ENCODE data around the gene EIF2AK2.
A peak's percentile ranks its signal among the peaks of the same experiment; 100 is the strongest.
"Not testable (repeated sequence)": the region's sequence is repeated elsewhere in the genome, so short reads cannot be mapped to it uniquely, and the experiment has no call there.

The EIF2AK2 gene

DNA sequence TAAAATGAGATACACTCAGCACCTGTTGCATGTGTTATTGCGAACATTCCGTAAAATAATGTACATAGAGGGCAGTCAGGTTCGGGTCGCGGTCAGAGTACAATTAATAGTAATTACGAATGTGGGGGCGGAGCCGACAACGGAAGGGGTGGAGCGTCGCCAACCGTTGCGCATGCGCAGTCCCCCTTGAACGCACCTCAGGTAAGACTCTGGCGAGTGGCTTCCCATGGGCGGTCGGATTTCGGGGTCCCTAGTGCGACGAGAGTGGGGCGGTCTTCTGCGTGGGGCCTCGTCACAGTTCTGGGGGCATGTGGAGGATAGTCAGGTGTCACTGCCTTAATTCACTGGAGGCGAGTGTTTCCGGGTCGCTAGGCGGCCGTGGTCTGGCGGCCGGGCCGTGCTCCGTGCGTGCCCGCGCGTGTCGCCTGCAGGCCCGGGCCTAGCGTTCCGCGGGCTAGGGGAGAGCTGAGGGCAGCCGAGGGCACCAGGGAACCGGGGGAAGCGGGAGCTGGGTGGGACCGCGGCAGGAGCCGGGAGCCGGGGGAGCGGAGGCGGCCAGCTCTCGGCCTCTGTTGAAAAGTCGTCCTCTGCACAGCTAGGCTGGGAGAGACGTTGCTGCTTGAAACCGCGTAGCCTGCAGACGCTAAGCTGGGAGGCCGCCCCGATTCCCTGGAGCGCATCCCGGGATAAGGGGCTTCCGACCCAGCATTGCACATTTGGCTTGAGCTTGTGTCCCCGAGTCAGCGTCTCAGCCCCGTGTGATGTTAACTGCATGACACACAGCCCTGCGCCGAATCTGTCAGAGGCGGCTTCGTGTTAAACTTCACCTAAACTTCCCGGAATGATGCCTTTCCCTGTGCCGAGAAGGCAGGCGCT, 39.8 kb upstream of the EIF2AK2 start, which contains the start of gene CEBPZOS:
Gene CEBPZOS (plus strand): TSS at position 177 of the 876 bp plus-strand sequence. CDS start 3,209 bp downstream, outside the sequence.
- DNase-seq (ENCODE audit: low read depth in 1 of 2, low spot score in 1 of 2): peak; percentile 73 to 82
- peak within 1 kb of the TSS; percentile 65 for H3K4me3 ChIP-seq (replicated peaks; ENCODE audit: insufficient read depth, low read length)
- H3K27ac ChIP-seq (replicated peaks): peak within 1 kb of the TSS; percentile 93
- H3K27me3 ChIP-seq (ENCODE audit: insufficient read depth, poor library complexity, severe bottlenecking): no peaks in the 10 kb centered on the region
- TF ChIP-seq POLR2AphosphoS5 (IDR thresholded peaks at IDR 0.05; ENCODE audit: low read depth) (peak; percentile 84), GABPA (IDR thresholded peaks at IDR 0.05; ENCODE audit: low read depth) (peak; percentile 68; the same call in 1 of the 2 replicates), SPI1 (IDR thresholded peaks at IDR 0.05; ENCODE audit: borderline replicate concordance, low read depth) (no peak)
- TF ChIP-seq, protein P1, sequence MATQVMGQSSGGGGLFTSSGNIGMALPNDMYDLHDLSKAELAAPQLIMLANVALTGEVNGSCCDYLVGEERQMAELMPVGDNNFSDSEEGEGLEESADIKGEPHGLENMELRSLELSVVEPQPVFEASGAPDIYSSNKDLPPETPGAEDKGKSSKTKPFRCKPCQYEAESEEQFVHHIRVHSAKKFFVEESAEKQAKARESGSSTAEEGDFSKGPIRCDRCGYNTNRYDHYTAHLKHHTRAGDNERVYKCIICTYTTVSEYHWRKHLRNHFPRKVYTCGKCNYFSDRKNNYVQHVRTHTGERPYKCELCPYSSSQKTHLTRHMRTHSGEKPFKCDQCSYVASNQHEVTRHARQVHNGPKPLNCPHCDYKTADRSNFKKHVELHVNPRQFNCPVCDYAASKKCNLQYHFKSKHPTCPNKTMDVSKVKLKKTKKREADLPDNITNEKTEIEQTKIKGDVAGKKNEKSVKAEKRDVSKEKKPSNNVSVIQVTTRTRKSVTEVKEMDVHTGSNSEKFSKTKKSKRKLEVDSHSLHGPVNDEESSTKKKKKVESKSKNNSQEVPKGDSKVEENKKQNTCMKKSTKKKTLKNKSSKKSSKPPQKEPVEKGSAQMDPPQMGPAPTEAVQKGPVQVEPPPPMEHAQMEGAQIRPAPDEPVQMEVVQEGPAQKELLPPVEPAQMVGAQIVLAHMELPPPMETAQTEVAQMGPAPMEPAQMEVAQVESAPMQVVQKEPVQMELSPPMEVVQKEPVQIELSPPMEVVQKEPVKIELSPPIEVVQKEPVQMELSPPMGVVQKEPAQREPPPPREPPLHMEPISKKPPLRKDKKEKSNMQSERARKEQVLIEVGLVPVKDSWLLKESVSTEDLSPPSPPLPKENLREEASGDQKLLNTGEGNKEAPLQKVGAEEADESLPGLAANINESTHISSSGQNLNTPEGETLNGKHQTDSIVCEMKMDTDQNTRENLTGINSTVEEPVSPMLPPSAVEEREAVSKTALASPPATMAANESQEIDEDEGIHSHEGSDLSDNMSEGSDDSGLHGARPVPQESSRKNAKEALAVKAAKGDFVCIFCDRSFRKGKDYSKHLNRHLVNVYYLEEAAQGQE (IDR thresholded peaks at IDR 0.05; ENCODE audit: insufficient replicate concordance, low read depth): no peak
- TF ChIP-seq, protein P2, sequence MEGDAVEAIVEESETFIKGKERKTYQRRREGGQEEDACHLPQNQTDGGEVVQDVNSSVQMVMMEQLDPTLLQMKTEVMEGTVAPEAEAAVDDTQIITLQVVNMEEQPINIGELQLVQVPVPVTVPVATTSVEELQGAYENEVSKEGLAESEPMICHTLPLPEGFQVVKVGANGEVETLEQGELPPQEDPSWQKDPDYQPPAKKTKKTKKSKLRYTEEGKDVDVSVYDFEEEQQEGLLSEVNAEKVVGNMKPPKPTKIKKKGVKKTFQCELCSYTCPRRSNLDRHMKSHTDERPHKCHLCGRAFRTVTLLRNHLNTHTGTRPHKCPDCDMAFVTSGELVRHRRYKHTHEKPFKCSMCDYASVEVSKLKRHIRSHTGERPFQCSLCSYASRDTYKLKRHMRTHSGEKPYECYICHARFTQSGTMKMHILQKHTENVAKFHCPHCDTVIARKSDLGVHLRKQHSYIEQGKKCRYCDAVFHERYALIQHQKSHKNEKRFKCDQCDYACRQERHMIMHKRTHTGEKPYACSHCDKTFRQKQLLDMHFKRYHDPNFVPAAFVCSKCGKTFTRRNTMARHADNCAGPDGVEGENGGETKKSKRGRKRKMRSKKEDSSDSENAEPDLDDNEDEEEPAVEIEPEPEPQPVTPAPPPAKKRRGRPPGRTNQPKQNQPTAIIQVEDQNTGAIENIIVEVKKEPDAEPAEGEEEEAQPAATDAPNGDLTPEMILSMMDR (IDR thresholded peaks at IDR 0.05; ENCODE audit: insufficient read depth, low read length): no peak

DNA sequence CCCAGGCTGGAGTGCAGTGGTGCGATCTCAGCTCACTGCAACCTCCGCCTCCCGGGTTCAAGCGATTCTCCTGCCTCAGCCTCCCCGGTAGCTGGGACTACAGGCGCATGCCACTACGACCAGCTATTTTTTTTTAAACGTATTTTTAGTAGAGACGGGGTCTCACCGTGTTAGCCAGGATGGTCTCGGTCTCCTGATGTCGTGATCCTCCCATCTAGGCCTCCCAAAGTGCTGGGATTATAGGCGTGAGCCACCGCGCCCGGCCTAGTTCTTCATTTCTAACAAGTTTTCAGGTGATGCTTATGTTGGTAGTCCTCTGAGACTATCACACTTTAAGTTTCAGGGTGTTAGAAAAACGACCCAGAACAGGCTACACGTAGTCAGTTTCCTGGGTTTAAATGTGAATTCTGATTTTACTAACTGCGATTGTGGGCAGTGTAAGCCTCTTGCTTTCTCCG, 39.1 kb upstream of the EIF2AK2 start:
- Histone ChIP-seq H3K4me3 (replicated peaks; ENCODE audit: insufficient read depth, low read length) (peak overlapping the region; percentile 65), H3K27ac (replicated peaks) (peak overlapping the region; percentile 93)
- not testable (repeated sequence) for DNase-seq (ENCODE audit: low read depth in 1 of 2, low spot score in 1 of 2); H3K27me3 ChIP-seq (ENCODE audit: insufficient read depth, poor library complexity, severe bottlenecking)

DNA sequence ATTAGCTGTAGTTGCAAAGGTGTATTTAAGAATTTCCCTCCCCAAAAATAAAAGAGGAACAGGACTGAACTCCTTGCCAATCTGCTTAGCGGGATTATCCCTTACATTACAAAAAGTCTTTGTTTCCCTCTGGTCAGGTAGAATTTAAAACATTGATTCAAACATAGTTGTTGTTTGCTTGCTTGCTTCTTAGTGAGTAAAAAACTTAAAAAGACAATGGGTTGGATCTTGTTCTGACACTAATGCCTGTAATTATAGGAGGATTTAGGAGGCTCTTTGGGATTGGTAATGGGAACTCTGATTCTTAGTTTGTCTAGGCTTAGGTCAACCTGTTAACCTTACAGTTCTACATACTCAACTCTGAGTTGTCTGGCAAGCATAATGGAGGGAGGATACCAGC, 35.8 kb upstream of the EIF2AK2 start:
- DNase-seq (ENCODE audit: low read depth in 1 of 2, low spot score in 1 of 2): no peak
- H3K27me3 ChIP-seq (ENCODE audit: insufficient read depth, poor library complexity, severe bottlenecking): no peaks in the 10 kb centered on the region
- TF ChIP-seq, protein P1 (IDR thresholded peaks at IDR 0.05; ENCODE audit: insufficient replicate concordance, low read depth): no peak
- TF ChIP-seq, protein P2 (IDR thresholded peaks at IDR 0.05; ENCODE audit: insufficient read depth, low read length): no peak
- TF ChIP-seq POLR2AphosphoS5 (IDR thresholded peaks at IDR 0.05; ENCODE audit: low read depth) (no peak), GABPA (IDR thresholded peaks at IDR 0.05; ENCODE audit: low read depth) (no peak), SPI1 (IDR thresholded peaks at IDR 0.05; ENCODE audit: borderline replicate concordance, low read depth) (0 out of 2 replicates have a peak, but pooled peaks have one; percentile 8)
- H3K4me3 ChIP-seq (replicated peaks; ENCODE audit: insufficient read depth, low read length): no peak overlapping the region
- no peak overlapping the region for H3K27ac ChIP-seq (replicated peaks)

DNA sequence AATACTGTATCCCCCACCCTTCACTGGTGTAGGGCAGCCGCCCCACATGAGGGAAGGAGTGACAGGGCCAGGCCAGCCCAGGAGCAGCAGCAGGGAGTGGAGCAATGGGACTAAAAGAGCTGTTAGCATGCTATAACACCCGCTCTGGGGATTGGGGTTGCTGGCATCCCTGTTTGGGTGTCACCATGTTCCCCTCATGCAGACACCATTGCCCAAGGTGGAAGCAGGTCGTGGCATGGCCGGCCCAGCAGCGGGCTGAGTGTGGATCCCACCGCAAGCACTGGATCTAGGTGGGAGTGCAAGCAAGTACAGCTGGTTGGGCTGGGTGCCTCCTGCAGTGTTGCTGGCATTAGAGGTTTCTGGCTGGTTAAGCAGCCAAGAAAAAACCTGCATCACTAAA, 35.0 kb upstream of the EIF2AK2 start:
- H3K4me3 ChIP-seq (replicated peaks; ENCODE audit: insufficient read depth, low read length): no peak overlapping the region
- H3K27me3 ChIP-seq (ENCODE audit: insufficient read depth, poor library complexity, severe bottlenecking): no peaks in the 10 kb centered on the region
- no peak for DNase-seq (ENCODE audit: low read depth in 1 of 2, low spot score in 1 of 2)
- peak overlapping the region; percentile 82 for H3K27ac ChIP-seq (replicated peaks)
- TF ChIP-seq, protein P1 (IDR thresholded peaks at IDR 0.05; ENCODE audit: insufficient replicate concordance, low read depth): no peak
